HepG2 (cell line): ENCODE data around the gene FAAP20. TPM values are rescaled to one million over a fixed set of nuclear protein-coding genes. Genes with fewer than 3 reads are reported as not detected.

Experiments used
- ATAC-seq: fragments of 200-7000 bp; cut with Tn5 transposase; 3 replicates; pipeline ENCODE4 v1.9.1; 2020; ENCODE audit warnings: mild to moderate bottlenecking, moderate library complexity
- BruUV-seq: library from RNA; stranded (reverse); fragments of 400-500 nt; replicated peaks from 2 replicates; lab custom pipeline; 2021; lab: Mats Ljungman, UMichigan
- CTCF ChIA-PET: fragments of 300-600 bp; formaldehyde crosslinking; extraction: SDS; loops from one replicate; lab custom pipeline; 2021; ENCODE audit warnings: low total read pairs, inconsistent platforms, low intra/inter-chr PET ratio; lab: Yijun Ruan, JAX
- POLR2A ChIA-PET: fragments of 350-600 bp; sonication (Branson Sonifier 250); formaldehyde crosslinking; loops from one replicate; lab custom pipeline; 2020; ENCODE audit warnings: antibody characterized with exemption, inconsistent platforms; lab: Yijun Ruan, JAX
- DNase-seq: peaks from one replicate; pipeline ENCODE4 v3.0.0-alpha.2; 2015; ENCODE audit warnings: low spot score
- FAIRE-seq: peaks from 3 replicates; lab custom pipeline; 2011; peaks lifted over from hg19 to GRCh38; lab: Jason Lieb, UNC
- H2AFZ ChIP-seq: one replicate; pipeline ENCODE4 v1.6.1; 2011; ENCODE audit warnings: low read length, inconsistent platforms
- H3K27ac ChIP-seq: fragments of 300-600 bp; 3 replicates; pipeline ENCODE4 v1.8.0; 2011; ENCODE audit warnings: mixed run types, mild to moderate bottlenecking, mixed read lengths, low read length, inconsistent platforms; ENCODE audit not compliant: insufficient read depth; ENCODE audit errors: extremely low read length
- H3K27me3 ChIP-seq, 2 experiments: fragments of 200-600 bp in 1 of 2; 2 replicates in 1 of 2; 3 replicates in 1 of 2; pipeline versions ENCODE4 v1.6.0 to v1.8.0; 2011; ENCODE audit warnings: low read length in 2 of 2, mild to moderate bottlenecking in 2 of 2, moderate library complexity in 2 of 2, inconsistent platforms in 1 of 2; ENCODE audit not compliant: insufficient read depth in 2 of 2, control insufficient read depth in 1 of 2
- H3K36me3 ChIP-seq, 2 experiments: fragments of 200-600 bp in 1 of 2; replicated peaks in 1 of 2; 2 replicates in 1 of 2; 3 replicates in 1 of 2; pipeline versions ENCODE4 v1.5.1 to v1.8.0; 2011; ENCODE audit warnings: low read length in 2 of 2, inconsistent platforms in 1 of 2; ENCODE audit not compliant: insufficient read depth in 2 of 2, control insufficient read depth in 1 of 2
- H3K4me1 ChIP-seq: 2 replicates; pipeline ENCODE4 v1.5.1; 2012; ENCODE audit warnings: low read length, inconsistent platforms; ENCODE audit not compliant: insufficient read depth
- H3K4me2 ChIP-seq: 2 replicates; pipeline ENCODE4 v1.6.0; 2011; ENCODE audit warnings: low read depth, low read length, inconsistent platforms
- H3K4me3 ChIP-seq, 3 experiments: fragments of 200-600 bp in 1 of 3; sonication (generic), shearing (Covaris generic) in 1 of 3; replicated peaks in 1 of 3; 2 replicates each; pipeline ENCODE4 v1.5.1; 2011 to 2016; ENCODE audit warnings: low read length in 3 of 3, inconsistent platforms in 2 of 3, low read depth in 2 of 3, mild to moderate bottlenecking in 2 of 3, control low read depth in 1 of 3, mixed read lengths in 1 of 3; ENCODE audit not compliant: insufficient read depth in 1 of 3
- H3K79me2 ChIP-seq: one replicate; pipeline ENCODE4 v1.6.1; 2011; ENCODE audit warnings: low read length, inconsistent platforms; ENCODE audit not compliant: insufficient read depth
- H3K9ac ChIP-seq: 2 replicates; pipeline ENCODE4 v1.6.0; 2011; ENCODE audit warnings: mild to moderate bottlenecking, low read depth, low read length, inconsistent platforms; ENCODE audit not compliant: insufficient read depth
- H3K9me3 ChIP-seq: 2 replicates; pipeline ENCODE4 v1.5.1; 2012; ENCODE audit warnings: mild to moderate bottlenecking, low read length
- H4K20me1 ChIP-seq: 2 replicates; pipeline ENCODE4 v1.6.0; 2011; ENCODE audit warnings: inconsistent platforms, mild to moderate bottlenecking, low read length, moderate library complexity; ENCODE audit not compliant: insufficient read depth
- ARNT2 ChIP-seq: sonication (generic); formaldehyde crosslinking; IDR thresholded peaks from 2 replicates; pipeline ENCODE4 v1.8.0; 2022; ENCODE audit warnings: mild to moderate bottlenecking, low read depth, missing genetic modification reagents, moderate library complexity
- JUNB ChIP-seq: sonication (generic); formaldehyde crosslinking; IDR thresholded peaks from 2 replicates; pipeline ENCODE4 v1.8.0; 2022; ENCODE audit warnings: missing genetic modification reagents, mild to moderate bottlenecking, borderline replicate concordance
- KLF9 ChIP-seq: IDR thresholded peaks from 2 replicates; pipeline ENCODE4 v1.6.1; 2016; ENCODE audit warnings: low read depth
- RBFOX2 ChIP-seq: fragments of 200-400 bp; formaldehyde crosslinking; IDR thresholded peaks from 2 replicates; pipeline ENCODE4 v1.6.1; 2017; ENCODE audit warnings: low read depth, mild to moderate bottlenecking, low read length
- ZNF263 ChIP-seq: sonication (generic); formaldehyde crosslinking; IDR thresholded peaks from 2 replicates; pipeline ENCODE4 v1.4.0; 2020; ENCODE audit warnings: missing genetic modification reagents
- ZNF33B ChIP-seq: sonication (generic); formaldehyde crosslinking; IDR thresholded peaks from 2 replicates; pipeline ENCODE4 v1.5.1; 2020; ENCODE audit warnings: mild to moderate bottlenecking, missing genetic modification reagents
- WGBS: methylation state at CpG from one replicate; pipeline ENCODE4 v1.1.6; 2017; ENCODE audit warnings: low lambda C conversion rate; 5-methylcytosine and 5-hydroxymethylcytosine counted together
- in situ Hi-C: cut with HindIII; loops from 2 replicates; pipeline ENCODE4 v1.10.0; 2017; ENCODE audit warnings: low pct_unique_long_range_greater_than_20kb; ENCODE audit not compliant: extremely low pct_ligation_motif_present
- intact Hi-C: fragments of 100-400 bp; cut with micrococcal nuclease; formaldehyde crosslinking; loops from one replicate; pipeline ENCODE4 v1.10.0; 2022; ENCODE audit not compliant: unreplicated experiment
- polyA plus RNA-seq, 8 experiments: library from polyadenylated mRNA; depleted of rRNA in 3 of 8; stranded (reverse) in 7 of 8; unstranded in 1 of 8; fragments of >200 nt; fragmentation: Illumina TruSeq in 4 of 8; extraction: Trizol in 4 of 8; gene quantifications; 2 replicates each; pipeline versions ENCODE4 v1.2.1 to v1.2.3, GENCODE V29; 2011 to 2016; ENCODE audit warnings: low read depth in 4 of 8, missing spikeins in 1 of 8, mixed read lengths in 1 of 8; ENCODE audit not compliant: insufficient read depth in 1 of 8
- total RNA-seq, 5 experiments: library from RNA; depleted of rRNA; stranded (reverse); fragments of >200 nt; fragmentation: Illumina TruSeq; extraction: Trizol; gene quantifications; 2 replicates each; pipeline ENCODE4 v1.2.3, GENCODE V29; 2016; ENCODE audit warnings: low read depth in 1 of 5
- TF ChIP-seq, protein P1 (sequence below): IDR thresholded peaks from 2 replicates; pipeline ENCODE4 v1.6.1; 2016; ENCODE audit warnings: mild to moderate bottlenecking, missing biosample characterization, missing genetic modification reagents
- TF ChIP-seq, protein P2 (sequence below): sonication (generic); formaldehyde crosslinking; IDR thresholded peaks from 2 replicates; pipeline ENCODE4 v1.4.0; 2020; ENCODE audit warnings: mild to moderate bottlenecking, missing genetic modification reagents

FAAP20 gene
- total and polyA plus RNA-seq, 2 of the 13 experiments (the other 11 are each of a cell fraction or from before 2014, with no cell fraction given): 9.6 to 10.8 TPM

- TF ChIP-seq JUNB (CRISPR knock-in tag) (no peak), RBFOX2 (peak; percentile 29; the same call in 1 of the 2 replicates), ZNF33B (CRISPR knock-in tag) (no peak), KLF9 (no peak), ZNF263 (CRISPR knock-in tag) (peak; percentile 90), ARNT2 (CRISPR knock-in tag) (no peak)
Measured at GRCh38 chr1:2236695-2237677, 42.4 kb upstream of the FAAP20 start (continued).

GRCh38 chr1:2235300-2235998 lies 40.9 kb upstream of the FAAP20 start:
- CTCF ChIA-PET: no interaction called here
- POLR2A ChIA-PET: interaction anchor here (1.2 to 9.9 kb wide), 7 partner anchors 14 to 82 kb away, joined by 3 to 178 read pairs (median 18); partner anchors contain the start of gene FAAP20
- H3K36me3 ChIP-seq: peaks cover 4 to 14% of the 10 kb centered on the region in 2 experiments; a peak in 4 of 5 replicates
- peaks cover 86% of the 10 kb centered on the region for H4K20me1 ChIP-seq
- no peaks in the 10 kb centered on the region for H3K27me3 ChIP-seq
- H3K4me1 ChIP-seq: peaks cover 82% of the 10 kb centered on the region
- intact Hi-C loops: loop anchor here (2.0 kb wide), 1 partner anchor 13 kb away; no protein-coding TSS in a partner anchor
- no peak overlapping the region for H3K9ac ChIP-seq
- ATAC-seq: no peak
- in situ Hi-C loops: no loop called here
- FAIRE-seq: no peak
- peak overlapping the region; percentile 81 for H3K27ac ChIP-seq
- peak overlapping the region; percentile 95; the same call in 1 of the 2 replicates for H3K4me2 ChIP-seq
- no peak overlapping the region for H2AFZ ChIP-seq
- no peak overlapping the region for H3K4me3 ChIP-seq
- DNase-seq: no peak
- H3K9me3 ChIP-seq: no peaks in the 10 kb centered on the region
- peaks cover 93% of the 10 kb centered on the region for H3K79me2 ChIP-seq
- 88% methylated on average over 14 of the region's 22 CpGs for WGBS
- BruUV-seq: no TSS peak
- TF ChIP-seq, protein P1, sequence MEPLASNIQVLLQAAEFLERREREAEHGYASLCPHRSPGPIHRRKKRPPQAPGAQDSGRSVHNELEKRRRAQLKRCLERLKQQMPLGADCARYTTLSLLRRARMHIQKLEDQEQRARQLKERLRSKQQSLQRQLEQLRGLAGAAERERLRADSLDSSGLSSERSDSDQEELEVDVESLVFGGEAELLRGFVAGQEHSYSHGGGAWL (CRISPR knock-in tag): 0 out of 2 replicates have a peak, but pooled peaks have one; percentile 5
- TF ChIP-seq, protein P2, sequence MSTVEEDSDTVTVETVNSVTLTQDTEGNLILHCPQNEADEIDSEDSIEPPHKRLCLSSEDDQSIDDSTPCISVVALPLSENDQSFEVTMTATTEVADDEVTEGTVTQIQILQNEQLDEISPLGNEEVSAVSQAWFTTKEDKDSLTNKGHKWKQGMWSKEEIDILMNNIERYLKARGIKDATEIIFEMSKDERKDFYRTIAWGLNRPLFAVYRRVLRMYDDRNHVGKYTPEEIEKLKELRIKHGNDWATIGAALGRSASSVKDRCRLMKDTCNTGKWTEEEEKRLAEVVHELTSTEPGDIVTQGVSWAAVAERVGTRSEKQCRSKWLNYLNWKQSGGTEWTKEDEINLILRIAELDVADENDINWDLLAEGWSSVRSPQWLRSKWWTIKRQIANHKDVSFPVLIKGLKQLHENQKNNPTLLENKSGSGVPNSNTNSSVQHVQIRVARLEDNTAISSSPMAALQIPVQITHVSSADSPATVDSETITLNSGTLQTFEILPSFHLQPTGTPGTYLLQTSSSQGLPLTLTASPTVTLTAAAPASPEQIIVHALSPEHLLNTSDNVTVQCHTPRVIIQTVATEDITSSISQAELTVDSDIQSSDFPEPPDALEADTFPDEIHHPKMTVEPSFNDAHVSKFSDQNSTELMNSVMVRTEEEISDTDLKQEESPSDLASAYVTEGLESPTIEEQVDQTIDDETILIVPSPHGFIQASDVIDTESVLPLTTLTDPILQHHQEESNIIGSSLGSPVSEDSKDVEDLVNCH (CRISPR knock-in tag): no peak
